Measurements from ENCODE around the gene SRSF10. TPM values are rescaled to one million over a fixed set of nuclear protein-coding genes. Genes with fewer than 3 reads are reported as not detected.
A peak's percentile ranks its signal among the peaks of the same experiment; 100 is the strongest.
"Not testable (repeated sequence)": the region's sequence is repeated elsewhere in the genome, so short reads cannot be mapped to it uniquely, and the experiment has no call there.

Gene SRSF10
- total RNA-seq, 2 donors from 2014 or later = 217 to 264 TPM

- not testable (repeated sequence) for DNase-seq; ATAC-seq (replicated peaks in 1 of 2); H3K9me3 Mint-ChIP-seq
Measured at GRCh38 chr1:24008574-24009184, 28.6 kb upstream of the SRSF10 start.

GRCh38 chr1:24007079-24007478 lies 27.0 kb upstream of the SRSF10 start:
- H3K36me3 Mint-ChIP-seq (ENCODE audit: insufficient read depth in 2 of 2) = no peaks in the 10 kb centered on the region
- no peak overlapping the region for H3K27ac Mint-ChIP-seq
- peaks cover 17% of the 10 kb centered on the region for H3K27me3 Mint-ChIP-seq (ENCODE audit: low read depth)
- H3K9me3 Mint-ChIP-seq = no peaks in the 10 kb centered on the region
- ATAC-seq (replicated peaks in 1 of 2) (no peak), DNase-seq (no peak)
- H3K4me3 Mint-ChIP-seq = no peak overlapping the region
- no peaks in the 10 kb centered on the region for H3K4me1 Mint-ChIP-seq (ENCODE audit: low read depth)

More at GRCh38 chr1:24008574-24009184, 28.6 kb upstream of the SRSF10 start:
- H3K4me1 Mint-ChIP-seq (ENCODE audit: low read depth); H3K27ac Mint-ChIP-seq; H3K4me3 Mint-ChIP-seq; H3K36me3 Mint-ChIP-seq (ENCODE audit: insufficient read depth in 2 of 2): not testable (repeated sequence)
- peaks cover 13% of the 10 kb centered on the region for H3K27me3 Mint-ChIP-seq (ENCODE audit: low read depth)

- H3K27me3 Mint-ChIP-seq (ENCODE audit: low read depth) = peaks cover 8% of the 10 kb centered on the region
- ATAC-seq (replicated peaks in 1 of 2) (no peak), DNase-seq (no peak)
- H3K27ac Mint-ChIP-seq = no peak overlapping the region
- no peaks in the 10 kb centered on the region for H3K9me3 Mint-ChIP-seq
- no peaks in the 10 kb centered on the region for H3K4me1 Mint-ChIP-seq (ENCODE audit: low read depth)
- no peak overlapping the region for H3K4me3 Mint-ChIP-seq
- no peaks in the 10 kb centered on the region for H3K36me3 Mint-ChIP-seq (ENCODE audit: insufficient read depth in 2 of 2)
Measured at GRCh38 chr1:24005163-24005562, 25.0 kb upstream of the SRSF10 start.

- Mint-ChIP-seq H3K4me1 (ENCODE audit: low read depth) (peaks cover 2% of the 10 kb centered on the region), H3K36me3 (ENCODE audit: insufficient read depth in 2 of 2) (no peaks in the 10 kb centered on the region), H3K9me3 (no peaks in the 10 kb centered on the region), H3K27me3 (ENCODE audit: low read depth) (peaks cover 8% of the 10 kb centered on the region), H3K27ac (no peak overlapping the region), H3K4me3 (no peak overlapping the region)
- no peak for DNase-seq
- ATAC-seq (replicated peaks in 1 of 2) = no peak
Measured at GRCh38 chr1:24004132-24004531, 24.0 kb upstream of the SRSF10 start.

- no peak for DNase-seq
- H3K4me3 Mint-ChIP-seq = no peak overlapping the region
- peaks cover 8% of the 10 kb centered on the region for H3K27me3 Mint-ChIP-seq (ENCODE audit: low read depth)
- peaks cover 9% of the 10 kb centered on the region for H3K4me1 Mint-ChIP-seq (ENCODE audit: low read depth)
- no peaks in the 10 kb centered on the region for H3K9me3 Mint-ChIP-seq
- ATAC-seq (replicated peaks in 1 of 2) = no peak
- no peak overlapping the region for H3K27ac Mint-ChIP-seq
- H3K36me3 Mint-ChIP-seq (ENCODE audit: insufficient read depth in 2 of 2) = no peaks in the 10 kb centered on the region
Measured at GRCh38 chr1:24003331-24003972, 23.3 kb upstream of the SRSF10 start.

- Mint-ChIP-seq H3K4me1 (ENCODE audit: low read depth) (peaks cover 17% of the 10 kb centered on the region), H3K27me3 (ENCODE audit: low read depth) (peaks cover 8% of the 10 kb centered on the region), H3K36me3 (ENCODE audit: insufficient read depth in 2 of 2) (no peaks in the 10 kb centered on the region), H3K9me3 (no peaks in the 10 kb centered on the region), H3K4me3 (no peak overlapping the region), H3K27ac (no peak overlapping the region)
- ATAC-seq (replicated peaks in 1 of 2) = no peak
- no peak for DNase-seq
Measured at GRCh38 chr1:24002695-24003094, 22.6 kb upstream of the SRSF10 start.

GRCh38 chr1:23999156-23999671 lies 19.1 kb upstream of the SRSF10 start:
- ATAC-seq (replicated peaks in 1 of 2) = no peak

GRCh38 chr1:23997812-23998211 lies 17.7 kb upstream of the SRSF10 start:
- no peak for ATAC-seq (replicated peaks in 1 of 2)
- H3K4me1 Mint-ChIP-seq (ENCODE audit: low read depth) = peaks cover 24% of the 10 kb centered on the region
- no peak for DNase-seq
- no peaks in the 10 kb centered on the region for H3K27me3 Mint-ChIP-seq (ENCODE audit: low read depth)
- H3K36me3 Mint-ChIP-seq (ENCODE audit: insufficient read depth in 2 of 2) = no peaks in the 10 kb centered on the region
- no peak overlapping the region for H3K4me3 Mint-ChIP-seq
- H3K27ac Mint-ChIP-seq = no peak overlapping the region
- no peaks in the 10 kb centered on the region for H3K9me3 Mint-ChIP-seq

More at GRCh38 chr1:23999156-23999671, 19.1 kb upstream of the SRSF10 start:
- H3K36me3 Mint-ChIP-seq (ENCODE audit: insufficient read depth in 2 of 2) = no peaks in the 10 kb centered on the region
- DNase-seq = no peak
- no peak overlapping the region for H3K27ac Mint-ChIP-seq
- H3K4me1 Mint-ChIP-seq (ENCODE audit: low read depth) = peaks cover 24% of the 10 kb centered on the region
- H3K4me3 Mint-ChIP-seq = peak overlapping the region; percentile 55 to 56
- no peaks in the 10 kb centered on the region for H3K9me3 Mint-ChIP-seq
- peaks cover 8% of the 10 kb centered on the region for H3K27me3 Mint-ChIP-seq (ENCODE audit: low read depth)

GRCh38 chr1:23996700-23997229 lies 16.6 kb upstream of the SRSF10 start:
- H3K36me3 Mint-ChIP-seq (ENCODE audit: insufficient read depth in 2 of 2) = no peaks in the 10 kb centered on the region
- ATAC-seq (replicated peaks in 1 of 2) (no peak), DNase-seq (no peak)
- H3K4me3 Mint-ChIP-seq = no peak overlapping the region
- no peaks in the 10 kb centered on the region for H3K9me3 Mint-ChIP-seq
- H3K4me1 Mint-ChIP-seq (ENCODE audit: low read depth) = peaks cover 24% of the 10 kb centered on the region
- no peaks in the 10 kb centered on the region for H3K27me3 Mint-ChIP-seq (ENCODE audit: low read depth)
- H3K27ac Mint-ChIP-seq = no peak overlapping the region

GRCh38 chr1:23995431-23995837 lies 15.3 kb upstream of the SRSF10 start:
- Mint-ChIP-seq H3K36me3 (ENCODE audit: insufficient read depth in 2 of 2) (no peaks in the 10 kb centered on the region), H3K9me3 (no peaks in the 10 kb centered on the region), H3K4me3 (peak overlapping the region in 1 of 2 donors; percentile 39), H3K27me3 (ENCODE audit: low read depth) (no peaks in the 10 kb centered on the region), H3K27ac (no peak overlapping the region), H3K4me1 (ENCODE audit: low read depth) (peaks cover 24% of the 10 kb centered on the region)
- DNase-seq (no peak), ATAC-seq (replicated peaks in 1 of 2) (peak; percentile 49 to 80)

GRCh38 chr1:23992011-23992410 lies 11.9 kb upstream of the SRSF10 start:
- not testable (repeated sequence) for DNase-seq; H3K9me3 Mint-ChIP-seq; H3K4me1 Mint-ChIP-seq (ENCODE audit: low read depth); H3K36me3 Mint-ChIP-seq (ENCODE audit: insufficient read depth in 2 of 2); ATAC-seq (replicated peaks in 1 of 2); H3K27me3 Mint-ChIP-seq (ENCODE audit: low read depth); H3K4me3 Mint-ChIP-seq
- H3K27ac Mint-ChIP-seq = peak overlapping the region; percentile 28

- DNase-seq (no peak), ATAC-seq (replicated peaks in 1 of 2) (no peak)
- Mint-ChIP-seq H3K4me3 (no peak overlapping the region), H3K27ac (no peak overlapping the region), H3K36me3 (ENCODE audit: insufficient read depth in 2 of 2) (no peaks in the 10 kb centered on the region), H3K27me3 (ENCODE audit: low read depth) (no peaks in the 10 kb centered on the region), H3K4me1 (ENCODE audit: low read depth) (no peaks in the 10 kb centered on the region), H3K9me3 (no peaks in the 10 kb centered on the region)
Measured at GRCh38 chr1:23989263-23989662, 9.1 kb upstream of the SRSF10 start.

- not testable (repeated sequence) for H3K36me3 Mint-ChIP-seq (ENCODE audit: insufficient read depth in 2 of 2); H3K4me3 Mint-ChIP-seq; ATAC-seq (replicated peaks in 1 of 2); DNase-seq; H3K27ac Mint-ChIP-seq; H3K27me3 Mint-ChIP-seq (ENCODE audit: low read depth); H3K9me3 Mint-ChIP-seq; H3K4me1 Mint-ChIP-seq (ENCODE audit: low read depth)
Measured at GRCh38 chr1:23987038-23987437, 6.9 kb upstream of the SRSF10 start.
